ENCODE measurements around the gene SMARCE1.
"Not testable (repeated sequence)": the region's sequence is repeated elsewhere in the genome, so short reads cannot be mapped to it uniquely, and the experiment has no call there.

DNA sequence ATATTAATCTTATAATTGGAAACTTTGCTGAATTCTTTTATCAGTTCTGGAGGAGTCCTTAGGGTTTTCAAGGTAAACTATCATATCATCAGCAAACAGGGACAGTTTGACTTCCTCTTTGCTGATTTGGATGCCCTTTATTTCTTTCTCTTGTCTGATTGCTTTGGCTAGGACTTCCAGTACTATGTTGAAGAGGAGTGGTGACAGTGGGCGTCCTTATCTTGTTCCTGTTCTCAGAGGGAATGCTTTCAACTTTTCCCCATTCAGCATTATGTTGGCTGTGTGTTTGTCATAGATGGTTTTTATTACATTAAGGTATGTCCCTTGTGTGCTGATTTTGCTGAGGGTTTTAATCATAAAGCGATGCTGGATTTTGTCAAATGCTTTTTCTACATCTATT lies 62.7 kb downstream of the SMARCE1 start:
- TF ChIP-seq POLR2A, CTCF (IDR thresholded peaks at IDR 0.05): not testable (repeated sequence)
